H9 (cell line): ENCODE measurements around the gene TFG. TPM values are rescaled to one million over a fixed set of nuclear protein-coding genes. Genes with fewer than 3 reads are reported as not detected.

Source experiments
- DNase-seq: peaks from one replicate; pipeline ENCODE4 v3.0.0-alpha.2; 2017
- H2AFZ ChIP-seq: one replicate; pipeline ENCODE4 v1.6.1; 2013; ENCODE audit warnings: mild to moderate bottlenecking, low read length, control low read depth, moderate library complexity
- H2AK5ac ChIP-seq: 2 replicates; pipeline ENCODE4 v1.6.1; 2013; ENCODE audit warnings: low read length, control low read depth, mixed read lengths; ENCODE audit not compliant: insufficient read length
- H2BK120ac ChIP-seq: one replicate; pipeline ENCODE4 v1.6.1; 2013; ENCODE audit warnings: low read depth, mild to moderate bottlenecking, low read length, control low read depth, inconsistent platforms; ENCODE audit not compliant: poor library complexity, severe bottlenecking
- H2BK12ac ChIP-seq: 2 replicates; pipeline ENCODE4 v1.6.1; 2013; ENCODE audit warnings: low read length, control low read depth, mixed read lengths, low read depth; ENCODE audit not compliant: insufficient read length
- H2BK15ac ChIP-seq: 2 replicates; pipeline ENCODE4 v1.6.1; 2013; ENCODE audit warnings: low read depth, low read length, control low read depth
- H2BK20ac ChIP-seq: one replicate; pipeline ENCODE4 v1.6.1; 2013; ENCODE audit warnings: low read depth, mild to moderate bottlenecking, low read length, control low read depth, inconsistent platforms; ENCODE audit not compliant: poor library complexity, severe bottlenecking
- H2BK5ac ChIP-seq: 2 replicates; pipeline ENCODE4 v1.6.1; 2013; ENCODE audit warnings: low read length, control low read depth, mixed read lengths; ENCODE audit not compliant: insufficient read length
- H3K14ac ChIP-seq: 2 replicates; pipeline ENCODE4 v1.6.1; 2013; ENCODE audit warnings: low read length, control low read depth; ENCODE audit not compliant: insufficient read depth
- H3K18ac ChIP-seq: 2 replicates; pipeline ENCODE4 v1.6.1; 2013; ENCODE audit warnings: low read depth, mild to moderate bottlenecking, mixed read lengths, low read length, control low read depth; ENCODE audit not compliant: insufficient read length
- H3K23ac ChIP-seq: 2 replicates; pipeline ENCODE4 v1.6.1; 2013; ENCODE audit warnings: low read length, control low read depth, mixed read lengths, low read depth; ENCODE audit not compliant: insufficient read length
- H3K23me2 ChIP-seq: 2 replicates; pipeline ENCODE4 v1.6.1; 2013; ENCODE audit warnings: low read depth, mild to moderate bottlenecking, mixed read lengths, low read length, control low read depth; ENCODE audit not compliant: insufficient read length, poor library complexity, severe bottlenecking
- H3K27ac ChIP-seq: 2 replicates; pipeline ENCODE4 v1.5.1; 2013; ENCODE audit warnings: low read length, control low read depth, mixed read lengths, low read depth; ENCODE audit not compliant: insufficient read length
- H3K27me3 ChIP-seq: 2 replicates; pipeline ENCODE4 v1.6.1; 2013; ENCODE audit warnings: low read length, control low read depth, inconsistent platforms; ENCODE audit not compliant: insufficient read depth
- H3K4ac ChIP-seq: 2 replicates; pipeline ENCODE4 v1.6.1; 2013; ENCODE audit warnings: low read depth, mild to moderate bottlenecking, control low read depth, inconsistent platforms, low read length, moderate library complexity
- H3K4me1 ChIP-seq: 2 replicates; pipeline ENCODE4 v1.6.1; 2013; ENCODE audit warnings: low read length, control low read depth, inconsistent platforms; ENCODE audit not compliant: insufficient read depth
- H3K4me2 ChIP-seq: 2 replicates; pipeline ENCODE4 v1.6.1; 2013; ENCODE audit warnings: low read length, control low read depth, mixed read lengths; ENCODE audit not compliant: insufficient read length, insufficient read depth
- H3K56ac ChIP-seq: 2 replicates; pipeline ENCODE4 v1.6.1; 2013; ENCODE audit warnings: low read depth, mild to moderate bottlenecking, mixed read lengths, low read length, control low read depth; ENCODE audit not compliant: insufficient read length
- H3K79me1 ChIP-seq: 2 replicates; pipeline ENCODE4 v1.6.1; 2013; ENCODE audit warnings: low read depth, mild to moderate bottlenecking, moderate library complexity, low read length, control low read depth, inconsistent platforms; ENCODE audit not compliant: insufficient read depth, poor library complexity, severe bottlenecking
- H3K79me2 ChIP-seq: 2 replicates; pipeline ENCODE4 v1.6.1; 2013; ENCODE audit warnings: low read length, control low read depth, inconsistent platforms; ENCODE audit not compliant: insufficient read depth
- H3K9ac ChIP-seq: 2 replicates; pipeline ENCODE4 v1.6.1; 2013; ENCODE audit warnings: low read length, control low read depth, mixed read lengths; ENCODE audit not compliant: insufficient read length; ENCODE audit errors: extremely low read depth
- H3K9me3 ChIP-seq: one replicate; pipeline ENCODE4 v1.6.1; 2013; ENCODE audit warnings: low read depth, low read length, inconsistent platforms; ENCODE audit not compliant: control insufficient read depth
- H3T11ph ChIP-seq: one replicate; pipeline ENCODE4 v1.6.1; 2013; ENCODE audit warnings: mild to moderate bottlenecking, low read length, control low read depth, inconsistent platforms
- H4K20me1 ChIP-seq: one replicate; pipeline ENCODE4 v1.6.1; 2013; ENCODE audit not compliant: control insufficient read depth, insufficient read length, insufficient read depth
- H4K5ac ChIP-seq: 2 replicates; pipeline ENCODE4 v1.6.1; 2013; ENCODE audit warnings: low read depth, mild to moderate bottlenecking, mixed read lengths, low read length, control low read depth; ENCODE audit not compliant: insufficient read length
- H4K8ac ChIP-seq: replicated peaks from 2 replicates; pipeline ENCODE4 v1.6.1; 2013; ENCODE audit warnings: low read length, control low read depth, mixed read lengths, low read depth; ENCODE audit not compliant: insufficient read length
- H4K91ac ChIP-seq: 2 replicates; pipeline ENCODE4 v1.6.1; 2013; ENCODE audit warnings: low read depth, mild to moderate bottlenecking, moderate library complexity, mixed read lengths, low read length, control low read depth; ENCODE audit not compliant: insufficient read length
- H3K27ac Mint-ChIP-seq, 3 experiments: 2 replicates in 2 of 3; 3 replicates in 1 of 3; pipeline ENCODE4 v1.8.0; 2020 to 2021; ENCODE audit warnings: mixed read lengths in 3 of 3, mild to moderate bottlenecking in 1 of 3, moderate library complexity in 1 of 3
- H3K27me3 Mint-ChIP-seq: 2 replicates; pipeline ENCODE4 v1.8.0; 2021; ENCODE audit warnings: low read depth, mild to moderate bottlenecking, moderate library complexity, mixed read lengths
- H3K36me3 Mint-ChIP-seq, 3 experiments: 2 replicates in 2 of 3; 3 replicates in 1 of 3; pipeline ENCODE4 v1.8.0; 2020 to 2021; ENCODE audit warnings: low read depth in 3 of 3, mixed read lengths in 3 of 3; ENCODE audit not compliant: insufficient read depth in 1 of 3
- H3K4me1 Mint-ChIP-seq, 2 experiments: 2 replicates each; pipeline ENCODE4 v1.8.0; 2020; ENCODE audit warnings: mixed read lengths in 2 of 2
- H3K4me3 Mint-ChIP-seq, 2 experiments: 2 replicates in 1 of 2; 3 replicates in 1 of 2; pipeline ENCODE4 v1.8.0; 2020 to 2021; ENCODE audit warnings: mild to moderate bottlenecking in 2 of 2, mixed read lengths in 2 of 2, moderate library complexity in 1 of 2
- H3K9me3 Mint-ChIP-seq, 2 experiments: 2 replicates in 1 of 2; 3 replicates in 1 of 2; pipeline ENCODE4 v1.8.0; 2020; ENCODE audit warnings: mild to moderate bottlenecking in 2 of 2, mixed read lengths in 2 of 2, moderate library complexity in 1 of 2
- CTCF ChIP-seq: fragments of 200-600 bp; sonication (generic); conservative IDR thresholded peaks from 3 replicates; pipeline ENCODE4 v1.8.0; 2021; ENCODE audit warnings: antibody characterized with exemption, mild to moderate bottlenecking
- WGBS: extraction: QIAGEN DNeasy Blood & Tissue Kit; methylation state at CpG from one replicate; pipeline ENCODE4 v1.1.7; 2013; ENCODE audit warnings: missing lambda C conversion rate, low lambda C conversion rate, mixed read lengths; ENCODE audit not compliant: insufficient read length; ENCODE audit errors: extremely low coverage; 5-methylcytosine and 5-hydroxymethylcytosine counted together
- total RNA-seq: library from RNA; stranded (reverse); gene quantifications from 2 replicates; pipeline ENCODE4 v1.2.1, GENCODE V29; 2021

Gene TFG
- total RNA-seq, 1 experiment from 2014 or later: 80.7 TPM

- no CpG with 5 or more reads among the region's 2 CpGs for WGBS
- Histone ChIP-seq H3K4ac (no peak overlapping the region), H2AFZ (no peak overlapping the region), H3K4me1 (no peaks in the 10 kb centered on the region), H3K18ac (no peak overlapping the region), H3T11ph (no peak overlapping the region), H2BK20ac (no peak overlapping the region), H3K23ac (no peak overlapping the region), H4K5ac (no peak overlapping the region), H3K14ac (no peak overlapping the region), H4K91ac (no peak overlapping the region), H3K56ac (no peak overlapping the region), H4K20me1 (no peaks in the 10 kb centered on the region), H3K27me3 (no peaks in the 10 kb centered on the region), H3K79me1 (no peaks in the 10 kb centered on the region), H3K9me3 (no peaks in the 10 kb centered on the region), H2BK5ac (no peak overlapping the region), H2BK120ac (no peak overlapping the region), H3K79me2 (no peaks in the 10 kb centered on the region), H4K8ac (no peak overlapping the region), H3K4me2 (no peak overlapping the region), H2BK15ac (no peak overlapping the region), H2AK5ac (no peak overlapping the region), H3K9ac (no peak overlapping the region), H3K27ac (no peak overlapping the region), H3K23me2 (no peaks in the 10 kb centered on the region), H2BK12ac (no peak overlapping the region)
- no peak for DNase-seq
- Mint-ChIP-seq H3K36me3 (no peaks in the 10 kb centered on the region; a peak in 1 of 7 replicates), H3K4me1 (0 out of 4 replicates have a peak, but pooled peaks cover 0 to 2% of the 10 kb centered on the region in 2 experiments), H3K4me3 (no peak overlapping the region), H3K27ac (no peak overlapping the region), H3K27me3 (no peaks in the 10 kb centered on the region), H3K9me3 (peaks cover 4 to 6% of the 10 kb centered on the region in 2 experiments; a peak in 3 of 5 replicates)
- TF ChIP-seq CTCF: no peak
These were observed 70.9 kb downstream of the TFG start for GRCh38 chr3:100780071-100780622.
